GM21786 (cell line): ENCODE data around the gene DUSP16.

Source experiments
- ATAC-seq: cut with Tn5 transposase; IDR thresholded peaks from one replicate; pipeline ENCODE4 v1.9.1; 2021; ENCODE audit not compliant: unreplicated experiment

The DUSP16 gene

GRCh38 chr12:12550277-12550676, 12.4 kb downstream of the DUSP16 start:
- ATAC-seq: no peak

- no peak for ATAC-seq
These were observed 13.2 kb downstream of the DUSP16 start for GRCh38 chr12:12549426-12549825.

GRCh38 chr12:12548713-12549112, 13.9 kb downstream of the DUSP16 start:
- no peak for ATAC-seq

- no peak for ATAC-seq
These were observed 16.3 kb downstream of the DUSP16 start for GRCh38 chr12:12546314-12546772.

DNA sequence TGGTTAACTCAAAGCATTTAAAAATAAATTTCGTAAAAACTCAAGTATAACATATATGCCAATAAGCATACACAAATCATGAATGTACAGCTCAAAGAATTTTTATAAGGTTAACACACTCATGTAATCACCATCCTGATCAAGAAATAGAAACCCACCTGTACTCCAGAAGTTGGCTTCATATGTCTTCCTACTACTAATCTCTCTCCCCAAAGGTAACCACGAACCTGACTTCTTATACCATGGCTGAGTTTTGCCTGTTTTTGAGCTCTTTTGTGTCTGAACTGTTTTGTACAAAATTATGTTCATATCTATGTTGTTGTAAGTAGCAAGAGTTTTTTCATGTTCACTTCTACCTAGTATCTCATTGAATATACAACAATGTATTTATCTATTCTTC, 18.7 kb downstream of the DUSP16 start:
- no peak for ATAC-seq

- ATAC-seq: no peak
These were observed 19.7 kb downstream of the DUSP16 start for GRCh38 chr12:12542964-12543363.

GRCh38 chr12:12542286-12542685, 20.4 kb downstream of the DUSP16 start:
- no peak for ATAC-seq

- ATAC-seq: no peak
These were observed 20.9 kb downstream of the DUSP16 start for GRCh38 chr12:12541782-12542181.

- no peak for ATAC-seq
These were observed 22.2 kb downstream of the DUSP16 start for GRCh38 chr12:12540261-12541013.

- ATAC-seq: no peak
These were observed 23.4 kb downstream of the DUSP16 start for GRCh38 chr12:12539028-12539810.

DNA sequence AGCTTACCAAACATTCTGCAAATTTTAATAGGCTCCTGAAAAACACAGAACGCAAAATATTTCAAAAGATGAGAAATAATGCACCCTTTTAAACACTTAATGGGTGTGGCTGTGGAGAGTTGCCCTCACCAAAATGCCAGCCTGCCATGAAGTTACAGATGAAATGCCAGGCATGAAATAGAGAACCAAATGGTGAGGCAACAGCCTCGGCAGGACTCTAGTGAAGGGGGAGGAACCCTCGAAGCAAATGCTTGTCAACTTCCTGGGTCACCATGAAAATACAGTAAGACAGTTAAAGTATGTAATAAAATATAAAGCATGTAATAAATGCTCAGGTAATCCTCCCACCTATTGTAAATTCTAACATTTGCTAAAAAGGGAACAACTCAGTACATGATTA, 24.1 kb downstream of the DUSP16 start:
- no peak for ATAC-seq

DNA sequence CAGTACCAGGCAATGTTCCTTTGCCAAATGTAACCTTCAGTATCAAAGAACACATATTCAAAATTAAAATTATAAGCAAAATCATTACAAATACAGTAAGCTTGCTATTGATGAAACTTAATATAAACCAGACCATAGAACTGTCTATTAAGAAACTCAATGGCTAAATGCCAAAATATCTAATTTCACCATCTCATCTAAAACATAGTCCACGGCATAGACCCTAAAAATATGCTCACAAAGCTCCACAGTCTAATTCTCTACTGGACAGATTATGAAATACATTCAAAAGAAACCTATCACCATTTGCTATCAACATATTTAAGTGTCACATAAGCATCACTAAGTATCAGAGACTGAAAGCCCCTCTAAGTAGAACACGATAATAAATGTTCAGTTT, 25.2 kb downstream of the DUSP16 start:
- ATAC-seq: no peak

- ATAC-seq: no peak
These were observed 27.7 kb downstream of the DUSP16 start for GRCh38 chr12:12534975-12535374.

DNA sequence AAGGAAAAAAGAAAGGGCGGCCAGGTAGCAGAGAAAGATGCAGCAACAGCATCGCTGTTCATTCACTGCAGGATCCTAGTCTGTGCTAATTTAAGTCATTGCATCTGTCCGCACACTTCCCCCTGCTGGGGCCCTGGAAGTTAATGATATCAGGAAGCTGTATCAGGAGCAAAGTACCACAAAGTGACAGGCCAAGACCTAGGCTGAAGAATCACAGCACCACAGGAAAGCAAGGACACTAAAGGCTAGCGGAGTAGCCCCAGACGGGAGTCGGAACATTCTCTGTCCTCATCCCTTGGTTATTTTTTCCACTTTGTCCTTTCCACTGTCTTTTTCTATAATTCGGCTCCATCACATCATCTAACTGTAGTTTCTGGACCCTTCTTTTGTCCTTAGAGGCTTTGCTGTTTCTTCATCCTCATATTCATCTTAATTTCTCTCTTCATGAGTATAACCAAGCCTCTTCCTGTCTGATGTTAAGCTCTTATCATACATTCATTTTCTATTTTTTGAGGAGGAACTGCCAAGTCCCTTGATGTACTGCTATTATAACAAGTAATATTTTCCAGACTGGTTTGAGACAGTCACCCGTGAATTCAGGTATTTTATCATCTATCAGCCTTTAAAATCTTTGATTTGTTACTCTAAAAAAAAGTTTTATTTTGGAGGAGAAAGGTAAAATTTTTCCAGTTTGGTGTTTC, 28.3 kb downstream of the DUSP16 start:
- ATAC-seq: no peak

GRCh38 chr12:12533238-12533829, 29.3 kb downstream of the DUSP16 start:
- no peak for ATAC-seq

GRCh38 chr12:12531194-12531593, 31.5 kb downstream of the DUSP16 start:
- ATAC-seq: no peak

DNA sequence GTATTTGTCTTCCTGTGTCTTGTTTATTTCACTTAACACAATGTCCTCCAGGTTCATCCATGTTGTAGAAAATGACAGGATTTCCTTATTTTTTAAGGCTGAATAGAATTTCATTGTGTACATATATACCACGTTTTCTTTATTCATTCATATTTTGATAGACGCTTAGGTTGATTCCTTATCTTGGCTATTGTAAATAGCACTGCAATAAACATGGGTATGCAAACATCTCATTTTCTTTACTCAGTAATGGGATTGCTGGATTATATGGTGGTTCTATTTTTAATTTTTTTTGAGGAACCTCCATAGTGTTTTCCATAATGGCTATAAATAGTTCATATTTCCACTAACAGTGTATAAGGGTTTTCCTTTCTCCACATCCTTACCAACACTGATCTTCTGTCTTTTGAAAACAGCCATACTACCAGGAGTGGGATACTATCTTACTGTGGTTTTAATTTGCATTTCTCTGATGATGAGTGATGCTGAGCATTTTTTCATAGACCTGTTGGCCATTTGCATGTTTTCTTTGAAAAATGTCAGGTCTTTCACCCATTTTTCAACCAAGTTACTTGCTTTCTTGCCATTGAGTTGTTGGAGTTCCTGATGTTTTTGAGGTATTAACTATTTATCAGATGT, 32.8 kb downstream of the DUSP16 start:
- no peak for ATAC-seq

- no peak for ATAC-seq
These were observed 34.0 kb downstream of the DUSP16 start for GRCh38 chr12:12528361-12529270.

DNA sequence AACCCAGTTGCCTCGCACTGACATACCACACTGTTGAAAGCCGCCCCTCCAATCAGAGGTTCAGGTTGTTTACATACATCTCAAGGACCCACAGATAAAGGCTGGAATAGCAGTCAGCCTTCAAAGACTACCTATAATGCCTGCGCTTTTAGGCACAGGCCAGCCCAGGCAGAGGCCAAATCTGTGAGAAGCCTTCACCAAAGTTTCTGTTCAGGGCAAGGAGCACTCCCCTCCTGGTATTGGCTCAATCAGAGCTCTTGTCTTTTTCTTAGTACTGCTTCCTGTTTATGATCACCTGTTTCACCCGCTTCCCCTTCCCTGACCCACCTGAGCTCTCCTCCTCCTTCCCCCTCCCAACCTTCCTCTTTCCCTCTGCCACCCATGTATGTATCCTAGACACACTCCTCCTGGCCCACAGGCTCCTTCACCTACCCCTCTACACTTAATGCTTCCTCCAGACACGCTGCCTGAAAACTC, 34.8 kb downstream of the DUSP16 start:
- no peak for ATAC-seq

DNA sequence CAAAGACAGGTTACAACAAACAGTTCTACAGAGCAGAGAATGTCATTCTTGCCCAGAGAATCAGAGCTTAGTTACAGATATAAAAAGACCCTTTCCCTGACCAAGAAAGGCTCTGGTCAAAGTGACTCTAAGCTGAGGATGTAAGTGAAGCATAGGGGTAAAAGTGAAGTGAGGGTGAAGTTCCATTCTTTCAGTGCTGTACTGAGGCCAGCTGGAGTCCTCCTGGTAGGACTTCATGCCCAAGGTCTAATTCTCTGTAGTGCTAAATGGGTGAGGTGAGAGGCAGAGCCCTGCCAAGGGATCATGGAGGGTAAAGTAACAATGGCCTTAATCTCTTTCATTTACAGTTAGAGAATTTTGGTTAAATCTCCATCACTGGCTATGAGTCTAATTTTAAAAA, 38.5 kb downstream of the DUSP16 start:
- ATAC-seq: no peak
